Measurements from ENCODE around the gene IGF2BP3. TPM values are rescaled to one million over a fixed set of nuclear protein-coding genes. Genes with fewer than 3 reads are reported as not detected.
A peak's percentile ranks its signal among the peaks of the same experiment; 100 is the strongest.

The IGF2BP3 gene
- total RNA-seq, 1 experiment from 2014 or later = 111 TPM

GRCh38 chr7:23422384-23422783, 47.9 kb downstream of the IGF2BP3 start:
- Mint-ChIP-seq H3K4me3 (ENCODE audit: low read depth, unreplicated experiment) (no peak overlapping the region), H3K27me3 (ENCODE audit: unreplicated experiment) (no peaks in the 10 kb centered on the region), H3K36me3 (ENCODE audit: insufficient read depth, unreplicated experiment) (peaks cover 36% of the 10 kb centered on the region), H3K9me3 (ENCODE audit: low read depth, unreplicated experiment) (no peaks in the 10 kb centered on the region), H3K27ac (ENCODE audit: unreplicated experiment) (peak overlapping the region; percentile 15), H3K4me1 (ENCODE audit: low read depth, unreplicated experiment) (peaks cover 54% of the 10 kb centered on the region)
- TF ChIP-seq CTCF (IDR thresholded peaks at IDR 0.05; ENCODE audit: unreplicated experiment) = no peak
- intact Hi-C loops (cut with micrococcal nuclease; ENCODE audit: unreplicated experiment) = loop anchor here (10.0 kb wide), 1 partner anchor 148 kb away; no protein-coding TSS in a partner anchor
- CTCF ChIA-PET = interaction anchor here (0.8 kb wide), 1 partner anchor 23 kb away, joined by 4 read pairs; no protein-coding TSS in a partner anchor
- DNase-seq = no peak
- no TSS peak for BruUV-seq (replicated peaks)

GRCh38 chr7:23419845-23420244, 50.4 kb downstream of the IGF2BP3 start:
- CTCF ChIA-PET = interaction anchor here (1.2 kb wide), 1 partner anchor 25 kb away, joined by 3 read pairs; no protein-coding TSS in a partner anchor
- DNase-seq = no peak
- TF ChIP-seq CTCF (IDR thresholded peaks at IDR 0.05; ENCODE audit: unreplicated experiment) = no peak
- peaks cover 45% of the 10 kb centered on the region for H3K4me1 Mint-ChIP-seq (ENCODE audit: low read depth, unreplicated experiment)
- no peaks in the 10 kb centered on the region for H3K9me3 Mint-ChIP-seq (ENCODE audit: low read depth, unreplicated experiment)
- no peaks in the 10 kb centered on the region for H3K27me3 Mint-ChIP-seq (ENCODE audit: unreplicated experiment)
- no peak overlapping the region for H3K4me3 Mint-ChIP-seq (ENCODE audit: low read depth, unreplicated experiment)
- intact Hi-C loops (cut with micrococcal nuclease; ENCODE audit: unreplicated experiment) = loop anchor here (2.0 to 10.0 kb wide), 2 partner anchors 63 to 145 kb away; no protein-coding TSS in a partner anchor
- no TSS peak for BruUV-seq (replicated peaks)
- peak overlapping the region; percentile 56 for H3K27ac Mint-ChIP-seq (ENCODE audit: unreplicated experiment)
- H3K36me3 Mint-ChIP-seq (ENCODE audit: insufficient read depth, unreplicated experiment) = peaks cover 58% of the 10 kb centered on the region

- Mint-ChIP-seq H3K4me1 (ENCODE audit: low read depth, unreplicated experiment) (peaks cover 45% of the 10 kb centered on the region), H3K4me3 (ENCODE audit: low read depth, unreplicated experiment) (no peak overlapping the region), H3K36me3 (ENCODE audit: insufficient read depth, unreplicated experiment) (peaks cover 65% of the 10 kb centered on the region), H3K27me3 (ENCODE audit: unreplicated experiment) (no peaks in the 10 kb centered on the region), H3K9me3 (ENCODE audit: low read depth, unreplicated experiment) (no peaks in the 10 kb centered on the region), H3K27ac (ENCODE audit: unreplicated experiment) (no peak overlapping the region)
- no TSS peak for BruUV-seq (replicated peaks)
- DNase-seq = no peak
- CTCF ChIA-PET = no interaction called here
- intact Hi-C loops (cut with micrococcal nuclease; ENCODE audit: unreplicated experiment) = loop anchor here (2.0 kb wide), 1 partner anchor 62 kb away; no protein-coding TSS in a partner anchor
- TF ChIP-seq CTCF (IDR thresholded peaks at IDR 0.05; ENCODE audit: unreplicated experiment) = no peak
Measured at GRCh38 chr7:23419160-23419559, 51.1 kb downstream of the IGF2BP3 start.

- CTCF ChIA-PET = interaction anchor here (1.4 kb wide), 2 partner anchors 60 to 145 kb away, joined by 5 to 6 read pairs; no protein-coding TSS in a partner anchor
- no TSS peak for BruUV-seq (replicated peaks)
- H3K27me3 Mint-ChIP-seq (ENCODE audit: unreplicated experiment) = no peaks in the 10 kb centered on the region
- DNase-seq = no peak
- H3K4me1 Mint-ChIP-seq (ENCODE audit: low read depth, unreplicated experiment) = peaks cover 40% of the 10 kb centered on the region
- H3K27ac Mint-ChIP-seq (ENCODE audit: unreplicated experiment) = no peak overlapping the region
- TF ChIP-seq CTCF (IDR thresholded peaks at IDR 0.05; ENCODE audit: unreplicated experiment) = no peak
- H3K4me3 Mint-ChIP-seq (ENCODE audit: low read depth, unreplicated experiment) = peak overlapping the region; percentile 1
- intact Hi-C loops (cut with micrococcal nuclease; ENCODE audit: unreplicated experiment) = loop anchor here (2.0 kb wide), 1 partner anchor 61 kb away; no protein-coding TSS in a partner anchor
- peaks cover 72% of the 10 kb centered on the region for H3K36me3 Mint-ChIP-seq (ENCODE audit: insufficient read depth, unreplicated experiment)
- H3K9me3 Mint-ChIP-seq (ENCODE audit: low read depth, unreplicated experiment) = no peaks in the 10 kb centered on the region
Measured at GRCh38 chr7:23418046-23418445, 52.2 kb downstream of the IGF2BP3 start.

Data from Calu3 (cell line).